ENCODE data around the gene TJAP1.

The TJAP1 gene

DNA sequence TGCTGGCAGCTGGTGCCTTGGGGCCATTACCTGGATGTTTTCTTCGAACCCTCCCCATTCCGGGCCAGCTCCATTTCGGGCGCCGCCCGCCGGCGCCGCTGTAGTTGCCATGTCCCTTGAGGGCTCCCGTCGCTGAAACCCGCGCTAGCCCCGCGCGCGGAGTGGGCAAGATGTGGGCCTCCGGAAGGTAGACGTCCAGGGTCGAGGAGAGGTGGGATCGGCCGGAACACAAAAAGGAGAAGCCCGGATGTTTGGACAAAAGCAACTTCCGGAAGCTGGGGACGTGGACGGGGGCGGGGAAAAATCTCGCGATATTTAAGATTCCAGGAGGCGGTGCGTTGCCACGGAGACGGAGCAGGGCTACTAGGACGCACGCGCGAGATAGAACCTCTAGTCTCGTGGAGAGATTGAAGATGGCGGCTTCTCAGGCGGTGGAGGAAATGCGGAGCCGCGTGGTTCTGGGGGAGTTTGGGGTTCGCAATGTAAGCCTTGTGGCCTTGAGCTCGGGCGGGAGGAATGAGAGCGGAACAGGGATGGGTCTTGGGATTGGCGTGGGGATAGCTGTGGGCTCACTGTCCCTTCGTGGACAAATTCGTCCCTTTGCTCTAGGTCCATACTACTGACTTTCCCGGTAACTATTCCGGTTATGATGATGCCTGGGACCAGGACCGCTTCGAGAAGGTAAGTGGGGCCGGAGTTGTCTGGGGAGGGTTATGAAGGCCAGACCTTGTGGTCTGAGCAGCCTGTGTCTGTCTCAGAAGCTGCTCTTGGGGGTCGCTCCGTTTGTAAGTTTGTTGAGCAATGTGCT lies 39.5 kb downstream of the TJAP1 start, which contains the start of the genes POLR1C and YIPF3:
Gene POLR1C, plus strand, starts transcription at position 393 of the 808 bp plus-strand sequence. Its CDS starts 21 bp downstream, at position 414.
Gene YIPF3, minus strand, starts transcription at position 230 of the 808 bp plus-strand sequence. Its CDS starts 119 bp downstream, at position 111.
- H3K27me3 ChIP-seq, result no peaks in the 10 kb centered on the region
- H3K4me3 ChIP-seq, result peak within 1 kb of the TSS; percentile 60 to 85
- H3K36me3 ChIP-seq, result peaks cover 22 to 64% (median 49%) of the 10 kb centered on the region in 3 donors
- peak within 1 kb of the TSS; percentile 79 to 85 for H3K27ac ChIP-seq
- TF ChIP-seq CTCF (IDR thresholded peaks at IDR 0.05), result no peak
- intact Hi-C loops (cut with DNase I; ENCODE audit: low total_unique reads), result no loop called here
- H3K9me3 ChIP-seq, result no peaks in the 10 kb centered on the region
- H3K4me1 ChIP-seq, result peaks cover 0 to 43% (median 30%) of the 10 kb centered on the region in 4 donors
- DNase-seq, result peak; percentile 97 to 99

GRCh38 chr6:43517505-43518357 lies 40.4 kb downstream of the TJAP1 start:
- no peak for TF ChIP-seq CTCF (IDR thresholded peaks at IDR 0.05)
- peaks cover 0 to 43% (median 30%) of the 10 kb centered on the region in 4 donors for H3K4me1 ChIP-seq

DNA sequence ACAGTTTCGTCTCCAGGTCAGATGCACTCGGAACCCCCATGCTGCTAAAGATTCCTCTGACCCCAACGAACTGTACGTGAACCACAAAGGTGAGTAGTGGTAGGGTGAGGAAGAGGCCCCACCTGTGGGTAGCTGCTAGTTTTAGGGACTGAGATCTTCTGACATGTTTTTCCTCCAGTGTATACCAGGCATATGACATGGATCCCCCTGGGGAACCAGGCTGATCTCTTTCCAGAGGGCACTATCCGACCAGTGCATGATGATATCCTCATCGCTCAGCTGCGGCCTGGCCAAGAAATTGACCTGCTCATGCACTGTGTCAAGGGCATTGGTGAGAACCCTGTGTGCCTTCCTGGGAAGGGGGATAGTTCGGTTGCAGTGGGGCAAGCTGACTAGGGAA lies 42.7 kb downstream of the TJAP1 start:
- no peak for DNase-seq
- Histone ChIP-seq H3K4me3 (no peak overlapping the region), H3K27me3 (no peaks in the 10 kb centered on the region), H3K36me3 (peaks cover 28 to 66% (median 59%) of the 10 kb centered on the region in 3 donors), H3K9me3 (no peaks in the 10 kb centered on the region), H3K27ac (no peak overlapping the region), H3K4me1 (peaks cover 0 to 30% (median 25%) of the 10 kb centered on the region in 4 donors)
- intact Hi-C loops (cut with DNase I; ENCODE audit: low total_unique reads), result no loop called here
- no peak for TF ChIP-seq CTCF (IDR thresholded peaks at IDR 0.05)

More at GRCh38 chr6:43517505-43518357, 40.4 kb downstream of the TJAP1 start:
- Histone ChIP-seq H3K9me3 (no peaks in the 10 kb centered on the region), H3K36me3 (peaks cover 23 to 64% (median 49%) of the 10 kb centered on the region in 3 donors), H3K27me3 (no peaks in the 10 kb centered on the region), H3K4me3 (peak overlapping the region; percentile 60 to 85), H3K27ac (peak overlapping the region; percentile 79 to 85)
- no peak for DNase-seq
- intact Hi-C loops (cut with DNase I; ENCODE audit: low total_unique reads), result no loop called here

GRCh38 chr6:43521836-43522235 lies 44.5 kb downstream of the TJAP1 start:
- intact Hi-C loops (cut with DNase I; ENCODE audit: low total_unique reads), result no loop called here
- no peak overlapping the region for H3K4me3 ChIP-seq
- no peak for DNase-seq
- no peaks in the 10 kb centered on the region for H3K9me3 ChIP-seq
- H3K27me3 ChIP-seq, result no peaks in the 10 kb centered on the region
- peaks cover 0 to 17% (median 14%) of the 10 kb centered on the region in 4 donors for H3K4me1 ChIP-seq
- peaks cover 33 to 78% (median 76%) of the 10 kb centered on the region in 3 donors for H3K36me3 ChIP-seq
- no peak overlapping the region for H3K27ac ChIP-seq
- no peak for TF ChIP-seq CTCF (IDR thresholded peaks at IDR 0.05)

DNA sequence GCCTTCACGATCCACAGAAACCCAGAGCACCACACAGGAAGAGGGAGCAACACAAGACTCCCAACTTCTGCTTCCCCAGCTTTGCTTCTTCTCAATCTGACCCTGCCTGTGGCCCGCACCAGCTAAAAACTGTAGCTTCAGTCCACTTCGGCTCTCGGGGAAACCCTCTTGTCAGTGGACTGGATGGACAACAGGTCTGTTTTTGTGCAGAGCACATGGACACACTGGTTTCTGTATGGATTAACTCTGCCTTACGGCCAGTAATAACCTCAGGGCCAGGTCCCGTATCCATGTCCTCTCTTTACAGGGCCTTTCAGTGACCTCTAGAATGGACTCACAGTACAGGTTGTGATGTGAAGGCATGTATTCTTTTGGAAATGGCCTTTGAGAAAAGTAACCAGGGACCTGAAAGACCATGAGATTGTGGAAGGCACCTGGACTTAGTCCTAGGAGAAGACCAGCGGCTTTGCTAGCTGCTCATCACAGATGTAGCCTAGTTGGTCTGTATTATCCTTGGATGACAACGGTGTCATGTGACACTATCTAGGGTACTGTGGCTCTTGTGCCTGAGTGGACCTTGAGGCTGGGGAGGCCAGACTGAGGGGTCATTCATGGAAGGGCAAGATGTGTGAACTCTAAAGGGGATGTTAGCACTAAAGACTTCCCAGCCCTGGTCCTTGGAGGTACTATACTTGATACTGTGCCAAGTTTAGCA lies 45.3 kb downstream of the TJAP1 start:
- no peaks in the 10 kb centered on the region for H3K27me3 ChIP-seq
- H3K4me3 ChIP-seq, result no peak overlapping the region
- peaks cover 0 to 12% (median 11%) of the 10 kb centered on the region in 4 donors for H3K4me1 ChIP-seq
- DNase-seq, result no peak
- H3K27ac ChIP-seq, result no peak overlapping the region
- intact Hi-C loops (cut with DNase I; ENCODE audit: low total_unique reads), result no loop called here
- TF ChIP-seq CTCF (IDR thresholded peaks at IDR 0.05), result no peak
- peaks cover 42 to 87% (median 85%) of the 10 kb centered on the region in 3 donors for H3K36me3 ChIP-seq
- H3K9me3 ChIP-seq, result no peaks in the 10 kb centered on the region

All from tibial artery (tissue), 4 donors.